Measurements from ENCODE around the gene MCF2L2.
"Not testable (repeated sequence)": the region's sequence is repeated elsewhere in the genome, so short reads cannot be mapped to it uniquely, and the experiment has no call there.

The MCF2L2 gene

DNA sequence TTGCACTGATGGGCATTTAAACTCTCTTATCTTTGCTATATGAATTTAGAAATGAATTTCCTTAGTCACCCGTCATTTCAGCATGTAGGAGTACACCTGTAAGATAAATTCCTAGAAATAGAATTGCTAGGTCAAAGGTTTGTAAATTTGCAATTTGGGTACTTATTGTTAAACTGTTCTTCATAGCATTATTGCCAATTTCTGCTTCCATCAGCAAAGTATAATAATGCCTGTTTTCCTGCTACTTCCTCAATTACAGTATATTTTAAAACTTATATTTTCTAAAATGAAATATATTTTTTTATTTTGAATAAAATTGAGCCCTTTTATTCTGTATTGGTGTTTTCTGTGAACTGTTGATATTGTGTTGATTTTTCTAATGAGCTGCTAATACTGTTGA is 16.3 kb upstream of the MCF2L2 start:
- no peak for DNase-seq

DNA sequence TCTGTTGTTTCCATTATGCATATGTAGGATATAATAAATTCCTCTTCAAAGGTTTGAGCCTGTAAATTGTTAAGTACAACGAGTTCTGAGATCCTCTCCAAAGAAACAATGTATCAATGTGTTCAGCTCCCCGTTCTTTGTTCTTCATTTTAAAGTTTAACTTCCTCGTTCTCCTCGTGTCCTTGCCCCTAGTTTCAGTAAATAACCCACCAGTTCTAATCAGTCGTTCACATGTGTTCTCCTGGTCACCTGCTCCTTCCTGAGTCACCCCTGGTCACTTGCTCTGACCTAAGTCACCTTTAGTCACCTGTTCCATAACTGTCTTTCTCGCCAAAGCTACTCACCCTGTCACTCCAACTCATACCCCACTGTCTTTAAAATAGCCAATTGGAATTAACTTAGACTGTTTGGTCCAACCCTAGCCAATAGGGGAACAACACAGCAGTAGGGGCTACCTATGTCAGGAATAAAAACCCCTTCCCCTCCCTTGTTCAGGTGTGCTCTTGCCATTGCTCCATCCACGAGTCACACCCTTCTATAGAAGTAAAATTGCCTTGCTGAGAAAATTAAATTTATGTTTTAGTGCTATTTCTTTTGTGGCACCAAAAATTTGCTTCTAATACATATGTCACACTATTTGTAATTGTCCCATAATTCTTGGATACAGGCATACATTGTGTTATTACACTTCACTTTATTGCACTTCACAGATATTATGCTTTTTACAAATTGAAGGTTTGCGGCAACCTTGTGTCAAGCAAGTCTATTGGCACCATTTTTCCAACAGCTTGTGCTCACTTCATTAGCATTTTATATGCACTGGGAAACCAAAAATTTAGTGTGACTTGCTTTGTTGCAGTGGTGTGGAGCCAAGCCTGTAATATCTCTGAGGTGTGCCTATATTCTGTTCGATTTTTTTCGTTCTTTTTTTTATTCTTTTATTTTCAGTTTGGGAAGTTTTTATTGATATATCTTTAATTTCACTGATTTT is 15.3 kb upstream of the MCF2L2 start:
- DNase-seq, result no peak

DNA sequence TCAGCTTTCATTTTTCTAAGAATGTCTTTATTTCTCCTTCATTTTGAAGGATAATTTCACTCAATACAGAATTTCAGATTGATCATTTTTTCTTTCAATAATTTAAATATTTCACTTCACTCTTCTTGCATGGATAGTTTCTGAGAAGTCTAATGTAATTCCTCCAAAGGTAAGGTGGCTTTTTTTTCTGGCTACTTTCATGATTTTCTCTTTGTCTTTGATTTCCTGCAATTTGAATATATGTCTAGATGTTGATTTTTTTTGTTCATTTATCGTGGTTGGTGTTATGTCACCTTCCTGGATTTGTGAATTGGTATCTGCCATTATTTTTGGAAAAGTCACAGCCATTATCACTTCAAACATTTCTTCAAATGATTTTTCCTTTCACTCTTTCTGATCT is 14.6 kb upstream of the MCF2L2 start:
- no peak for DNase-seq

GRCh38 chr3:183440521-183440920 is 12.1 kb upstream of the MCF2L2 start:
- peak in 1 of 2 donors; percentile 22 for DNase-seq

- DNase-seq, result peak; percentile 35 to 72
Observed at GRCh38 chr3:183439515-183439914, 11.1 kb upstream of the MCF2L2 start.

- DNase-seq, result no peak
Observed at GRCh38 chr3:183438735-183439134, 10.3 kb upstream of the MCF2L2 start.

- DNase-seq, result no peak
Observed at GRCh38 chr3:183437666-183438564, 9.5 kb upstream of the MCF2L2 start.

GRCh38 chr3:183437061-183437460 is 8.6 kb upstream of the MCF2L2 start:
- DNase-seq, result no peak

DNA sequence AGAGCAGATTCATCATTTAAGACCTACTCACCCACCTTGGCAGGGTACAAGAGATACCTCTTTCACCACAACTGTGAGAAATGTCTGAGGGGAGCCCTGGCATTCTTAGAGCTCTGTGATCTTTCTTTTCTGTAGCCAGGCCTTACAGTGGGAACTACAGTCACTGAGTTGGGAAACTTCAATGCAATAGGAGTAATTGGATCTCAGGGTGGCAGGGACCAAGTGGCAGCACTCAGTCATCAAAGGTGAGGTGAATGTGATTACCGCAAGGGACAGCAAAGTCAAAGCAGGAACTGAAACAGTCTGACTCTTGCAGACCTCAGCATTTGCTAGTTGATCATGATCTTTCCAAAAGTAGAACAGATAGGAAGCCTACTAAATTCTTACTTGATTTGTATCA is 7.2 kb upstream of the MCF2L2 start:
- peak in 1 of 2 donors; percentile 21 for DNase-seq

DNA sequence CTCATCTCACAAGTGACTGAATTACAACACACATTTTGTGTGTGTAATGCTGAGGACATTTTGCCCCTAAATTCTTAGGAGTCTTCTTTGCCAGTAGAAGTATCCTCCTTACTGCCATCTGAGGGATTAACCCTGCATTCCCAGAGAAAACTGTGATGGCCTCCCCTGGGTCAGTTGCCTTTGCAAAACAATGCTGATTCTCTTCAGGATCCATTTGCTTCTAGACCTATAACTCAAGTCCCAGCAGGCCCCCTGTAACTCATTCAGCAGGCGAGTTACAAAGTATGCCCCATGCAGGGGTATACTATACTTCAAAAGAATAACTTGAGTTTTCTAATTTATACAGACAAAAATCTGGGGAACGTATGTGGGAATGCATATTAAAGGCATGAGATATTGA is 6.6 kb upstream of the MCF2L2 start:
- DNase-seq, result no peak

- DNase-seq, result no peak
Observed at GRCh38 chr3:183434503-183434902, 6.1 kb upstream of the MCF2L2 start.

DNA sequence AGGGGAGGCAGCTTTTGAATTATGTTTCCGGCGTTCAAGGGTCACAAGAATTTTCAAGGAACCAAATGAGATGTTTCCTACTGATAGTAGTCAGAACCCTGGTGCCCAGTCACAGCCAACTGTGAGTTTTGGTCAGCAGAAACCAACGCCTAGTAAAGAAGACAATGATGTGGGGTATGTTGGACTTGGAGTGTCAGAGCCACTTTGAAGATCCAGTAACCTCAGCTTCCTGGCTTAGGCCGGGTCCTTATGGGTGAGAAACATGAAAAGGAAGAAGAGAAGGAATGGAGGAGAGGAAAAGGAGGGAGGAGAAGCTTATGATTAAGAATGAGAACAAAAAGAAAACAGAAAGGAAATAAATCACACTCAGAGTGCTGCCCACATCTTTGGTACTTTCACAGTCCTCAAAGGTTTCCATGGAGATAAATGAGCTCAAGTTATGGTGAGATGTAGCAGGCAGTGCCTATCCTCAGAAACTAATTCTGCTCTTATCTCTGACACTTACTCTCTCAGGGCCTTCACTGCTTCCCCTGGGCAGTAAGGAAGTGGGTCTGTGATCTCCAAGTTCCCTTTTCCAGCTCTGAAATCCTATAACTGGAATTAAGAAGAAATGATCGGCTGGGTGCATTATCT is 2.0 kb upstream of the MCF2L2 start:
- DNase-seq, result peak; percentile 16 to 22

GRCh38 chr3:183427876-183428446 is 458 bp downstream of the MCF2L2 start:
- peak; percentile 51 to 59 for DNase-seq

DNA sequence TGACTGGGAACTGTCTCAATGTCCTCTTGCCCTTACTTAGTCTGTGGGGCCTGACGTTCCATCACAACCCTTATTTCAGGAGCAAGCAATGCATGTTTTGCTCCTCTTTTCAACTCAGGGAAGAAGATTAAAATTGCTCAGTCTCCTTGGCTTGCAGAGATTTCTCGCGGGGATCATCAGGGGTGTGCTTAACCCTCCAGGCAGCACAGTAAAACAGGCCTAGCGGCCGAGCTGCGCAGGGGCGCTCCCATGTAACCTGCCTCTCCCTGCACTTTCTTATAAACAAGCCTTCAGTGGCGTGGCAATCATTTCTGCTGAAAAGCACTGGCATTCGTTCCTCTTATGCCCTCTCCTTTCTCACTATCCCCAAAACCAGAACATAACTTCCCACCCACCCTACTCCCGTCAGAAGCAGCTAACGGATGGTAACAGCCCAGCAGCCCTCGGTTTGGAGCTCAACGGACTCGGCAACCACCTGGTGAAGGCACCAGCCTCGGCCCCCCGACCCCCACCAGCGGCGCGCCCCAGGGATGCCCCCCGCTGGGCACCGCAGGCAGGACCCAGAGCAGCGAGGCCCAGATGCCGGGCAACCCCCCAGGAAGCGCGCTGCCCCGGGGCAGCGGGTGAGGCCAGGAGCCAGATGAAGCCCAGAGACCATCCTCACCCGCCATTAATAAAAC is 1.1 kb downstream of the MCF2L2 start:
- no peak for DNase-seq

- not testable (repeated sequence) for DNase-seq
Observed at GRCh38 chr3:183418807-183419206, 9.6 kb downstream of the MCF2L2 start.

DNA sequence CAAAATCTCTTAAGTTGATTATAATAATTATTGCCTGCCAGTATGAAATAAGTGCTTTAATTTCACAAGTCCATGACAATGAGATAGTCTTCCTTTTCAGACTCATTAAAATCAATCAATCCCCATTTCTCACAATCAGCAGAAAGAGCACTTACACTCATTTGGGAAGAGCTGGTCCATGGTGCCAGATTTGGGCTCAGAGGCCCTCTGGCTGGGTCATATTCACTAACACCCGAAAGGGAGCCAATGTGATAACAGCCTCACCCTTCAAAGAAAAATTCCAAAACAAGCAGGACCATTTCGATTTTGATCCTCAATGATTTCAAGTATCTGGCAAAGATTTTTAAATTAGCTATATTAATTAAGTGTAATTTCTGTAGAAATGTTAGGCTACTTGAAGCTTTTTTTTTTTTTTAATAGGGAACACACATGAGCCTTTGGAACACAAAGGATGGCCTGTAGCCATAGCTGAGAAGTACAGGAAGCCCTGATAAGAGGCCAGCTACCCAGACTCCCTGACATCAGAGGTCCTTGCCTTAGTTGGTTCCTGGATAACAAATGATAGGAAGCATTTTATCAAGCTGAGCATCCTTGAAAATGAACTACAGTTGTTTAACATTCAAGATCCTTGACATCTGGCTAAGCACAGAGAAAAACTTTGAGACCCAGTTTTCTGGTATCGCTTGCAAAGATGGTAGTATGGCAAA is 17.1 kb downstream of the MCF2L2 start:
- DNase-seq, result no peak

- no peak for DNase-seq
Observed at GRCh38 chr3:183410759-183411158, 17.7 kb downstream of the MCF2L2 start.

- DNase-seq, result no peak
Observed at GRCh38 chr3:183410280-183410679, 18.1 kb downstream of the MCF2L2 start.

- DNase-seq, result no peak
Observed at GRCh38 chr3:183409219-183409618, 19.2 kb downstream of the MCF2L2 start.

DNA sequence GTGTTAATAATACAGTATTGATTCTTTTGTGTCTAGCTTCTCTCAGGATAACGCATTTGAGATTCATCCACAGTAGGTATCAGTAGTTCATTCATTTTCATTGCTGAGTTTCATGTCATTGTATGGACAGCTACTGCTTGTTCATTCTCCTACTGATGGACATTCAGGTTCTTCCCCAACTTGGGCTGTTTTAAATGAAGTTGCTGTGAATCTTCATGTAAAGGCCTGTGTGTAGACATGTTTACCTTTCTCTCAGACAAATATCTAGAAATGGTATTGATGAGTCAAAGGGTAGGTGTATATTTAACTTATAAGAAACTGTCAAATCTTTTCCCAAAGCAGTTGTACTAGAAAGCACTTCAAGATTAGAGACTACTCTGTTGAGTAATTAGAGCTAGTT is 26.7 kb downstream of the MCF2L2 start:
- no peak for DNase-seq

GRCh38 chr3:183400352-183400751 is 28.1 kb downstream of the MCF2L2 start:
- no peak for DNase-seq

Measured in inflammatory macrophage (primary cell).